NCI-H2227 (cell line): ENCODE measurements around the gene CADPS2.

Experiments used
- DNase-seq: peaks from one replicate; lab custom pipeline; 2025; ENCODE audit not compliant: unreplicated experiment; lab: John Stamatoyannopoulos, UW

Gene CADPS2

DNA sequence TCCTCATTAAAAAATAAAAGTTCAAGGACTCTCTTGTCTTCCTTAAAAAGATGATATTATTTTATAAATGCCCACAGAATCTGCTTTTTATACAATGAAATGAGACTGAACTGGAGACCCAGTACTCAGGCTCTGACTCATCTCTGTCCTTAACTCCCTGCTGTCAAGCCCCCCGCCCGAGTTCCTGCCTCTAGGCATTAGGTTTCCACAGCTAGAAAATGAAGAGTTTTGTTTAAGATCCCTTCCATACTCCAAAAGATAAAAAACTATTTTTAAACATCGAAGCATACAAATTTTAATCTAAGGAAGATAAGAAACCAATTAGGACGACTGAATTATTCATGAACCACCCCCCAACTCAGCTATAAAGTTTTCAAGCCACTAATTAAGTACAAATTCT is 484.0 kb downstream of the CADPS2 start:
- DNase-seq, result no peak

DNA sequence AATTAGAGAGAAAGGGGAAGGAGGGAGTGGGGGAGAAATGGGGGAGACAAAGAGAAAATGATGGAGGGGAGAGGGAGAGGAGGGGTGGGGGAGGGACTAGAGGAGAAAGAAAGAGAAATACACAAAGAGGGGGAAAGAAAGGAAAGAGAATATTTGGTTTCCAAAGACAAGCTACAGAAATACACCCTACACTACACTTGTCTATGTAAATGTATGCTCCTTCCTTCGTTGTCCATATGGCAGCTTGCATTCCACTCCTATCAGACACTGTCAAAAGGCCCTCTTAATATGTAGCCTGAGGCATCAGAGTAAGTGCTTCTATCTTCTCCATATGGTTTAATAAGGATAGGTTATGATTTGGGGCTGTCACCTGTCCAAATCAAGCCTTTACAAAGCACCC is 488.9 kb downstream of the CADPS2 start:
- no peak for DNase-seq

GRCh38 chr7:122394512-122394911 is 491.7 kb downstream of the CADPS2 start:
- DNase-seq, result no peak

GRCh38 chr7:122384528-122384927 is 501.7 kb downstream of the CADPS2 start:
- DNase-seq, result no peak

GRCh38 chr7:122383934-122384333 is 502.3 kb downstream of the CADPS2 start:
- no peak for DNase-seq

- no peak for DNase-seq
Measured at GRCh38 chr7:122380992-122381391, 505.3 kb downstream of the CADPS2 start.

GRCh38 chr7:122379491-122379890 is 506.8 kb downstream of the CADPS2 start:
- DNase-seq, result no peak

DNA sequence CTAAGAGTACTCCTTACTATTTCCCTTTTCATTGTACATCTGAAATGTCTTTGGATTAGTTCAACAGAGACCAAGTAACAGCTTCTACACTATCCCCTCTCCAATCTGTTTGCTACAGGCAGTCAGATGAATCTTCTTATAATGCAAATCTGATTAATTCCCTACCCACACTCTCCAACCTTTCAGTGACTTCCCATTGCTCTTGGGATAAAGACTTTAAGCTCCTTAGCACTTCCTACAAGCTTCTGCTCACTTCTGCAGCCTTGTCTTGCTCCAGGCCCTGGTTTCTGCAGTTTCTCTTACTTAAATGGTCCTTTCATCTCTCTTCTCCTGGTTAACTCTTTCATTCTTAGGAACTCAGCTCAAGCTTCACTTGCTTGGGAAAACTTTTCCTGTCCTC is 516.5 kb downstream of the CADPS2 start:
- no peak for DNase-seq

DNA sequence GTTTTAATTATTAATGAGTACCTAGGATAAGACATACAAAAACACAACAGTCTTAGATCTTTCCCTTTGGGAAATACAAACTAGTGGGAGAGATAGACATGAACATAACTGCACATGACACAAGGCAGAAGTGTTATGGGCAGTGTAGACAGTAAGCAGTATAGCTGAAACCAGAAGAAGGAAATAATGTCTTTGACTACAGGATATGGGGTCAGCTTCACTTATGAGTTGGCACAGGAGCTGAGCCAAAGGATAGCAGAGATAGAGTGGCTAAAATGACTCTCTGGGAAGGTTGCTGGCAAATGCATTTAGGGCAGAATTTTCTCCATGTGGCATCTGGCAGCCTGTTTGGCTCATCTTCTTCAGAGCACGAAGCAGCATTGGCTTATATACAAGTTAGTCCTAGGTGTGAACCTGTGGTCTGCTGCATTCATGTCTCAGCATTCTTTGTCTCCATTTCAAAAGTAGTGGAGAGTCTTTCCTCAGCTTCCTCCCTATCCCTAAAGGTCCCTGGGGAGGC is 521.4 kb downstream of the CADPS2 start:
- no peak for DNase-seq

GRCh38 chr7:122363144-122363543 is 523.1 kb downstream of the CADPS2 start:
- no peak for DNase-seq

DNA sequence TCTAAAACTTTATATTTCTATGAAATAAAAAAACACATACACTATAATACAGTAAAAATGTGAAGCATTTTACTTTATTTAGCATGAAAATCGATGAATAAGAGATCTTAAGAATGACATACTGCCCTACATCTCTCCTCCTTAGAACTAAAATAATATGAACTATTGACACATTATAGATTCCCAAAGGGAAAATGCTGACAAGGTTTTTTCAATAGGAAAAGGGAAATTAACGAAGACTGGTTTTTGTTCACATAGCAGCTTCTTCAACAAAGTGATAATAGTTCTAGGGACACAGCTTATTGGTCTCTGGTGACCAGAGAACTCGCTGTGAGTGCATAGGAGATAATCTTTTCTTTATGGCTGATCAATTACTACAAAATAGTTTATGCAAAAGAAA is 523.8 kb downstream of the CADPS2 start:
- no peak for DNase-seq

DNA sequence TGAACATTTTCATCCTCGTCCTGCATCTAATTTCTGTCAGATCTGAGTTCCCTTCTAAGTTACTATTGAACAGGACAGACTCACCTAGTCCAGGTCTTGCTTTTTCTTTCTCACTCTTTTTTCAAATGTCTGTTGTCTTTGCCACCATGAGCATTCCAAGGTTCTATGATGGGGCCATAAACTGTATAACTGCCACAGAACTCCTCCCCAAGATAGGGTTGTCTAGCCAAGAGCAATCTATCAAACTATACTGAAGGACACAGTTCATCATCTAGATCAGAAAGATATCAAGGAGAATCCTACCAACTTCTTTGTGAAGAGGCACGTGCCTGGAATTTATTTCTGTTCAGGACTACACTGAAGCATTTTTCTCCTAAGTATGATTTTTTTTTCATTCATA is 531.6 kb downstream of the CADPS2 start:
- no peak for DNase-seq

- no peak for DNase-seq
Measured at GRCh38 chr7:122352454-122352853, 533.8 kb downstream of the CADPS2 start.

DNA sequence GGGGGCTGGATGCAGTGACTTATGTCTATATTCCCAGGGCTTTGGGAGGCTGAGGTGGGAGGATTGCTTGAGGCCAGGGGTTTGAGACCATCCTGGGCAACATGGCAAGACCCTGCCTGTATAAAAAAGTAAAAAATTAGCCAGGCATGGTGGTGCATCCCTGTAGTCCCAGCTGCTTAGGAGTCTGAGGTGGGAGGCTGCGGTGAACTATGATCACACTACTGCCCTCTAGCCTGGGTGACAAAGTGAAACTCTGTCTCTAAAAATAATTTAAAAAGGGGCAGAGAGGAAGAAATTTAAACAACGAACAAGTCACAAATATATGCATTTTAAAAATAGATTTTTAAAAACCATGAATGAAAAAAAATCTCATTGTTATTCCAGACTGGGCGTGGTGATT is 535.6 kb downstream of the CADPS2 start:
- no peak for DNase-seq

DNA sequence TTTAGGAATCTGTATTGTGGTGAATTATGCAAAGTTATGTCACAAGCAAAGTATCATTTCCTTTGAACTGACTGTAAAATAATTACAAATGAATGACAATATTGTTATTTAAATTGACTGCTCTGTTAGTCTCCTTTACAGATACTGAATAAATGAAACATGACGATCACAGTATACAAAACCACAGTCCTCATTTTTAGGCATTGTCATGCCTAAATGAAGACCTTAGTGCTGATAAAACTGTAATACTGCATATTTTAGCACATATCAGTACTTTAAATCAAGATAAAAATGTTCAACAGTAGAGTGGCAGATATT is 542.0 kb downstream of the CADPS2 start:
- DNase-seq, result no peak

DNA sequence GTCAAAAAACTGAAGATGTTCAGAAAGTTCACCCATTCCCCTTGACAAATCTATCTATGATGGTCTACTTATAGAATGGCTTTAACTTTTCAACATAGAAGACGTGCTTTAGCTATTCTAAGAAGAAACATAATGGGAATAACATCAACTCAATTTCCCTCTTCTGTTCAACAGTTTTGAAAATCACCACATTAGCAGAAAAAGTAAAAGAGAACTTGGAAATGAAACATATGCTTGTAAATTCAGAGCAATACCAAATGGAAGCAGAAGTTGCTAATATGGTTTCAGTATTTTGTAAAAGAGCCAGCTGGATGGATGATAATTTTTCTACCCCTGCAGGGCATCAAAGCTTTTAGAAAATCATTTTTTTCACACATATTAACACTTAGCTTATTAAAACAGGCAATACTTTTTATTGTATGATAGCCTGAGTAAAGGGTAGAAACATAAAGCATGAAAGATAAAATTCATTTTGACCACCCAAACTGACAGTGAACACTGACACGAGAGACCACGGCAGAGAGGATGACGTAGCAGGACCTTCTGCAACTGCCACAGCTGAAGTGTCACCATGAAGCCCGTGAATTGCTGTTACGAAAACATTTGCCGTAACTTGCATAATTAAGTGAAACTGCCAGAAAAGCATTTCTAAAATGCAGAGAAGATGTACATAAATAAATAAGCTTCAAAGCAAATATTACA is 542.5 kb downstream of the CADPS2 start:
- no peak for DNase-seq

DNA sequence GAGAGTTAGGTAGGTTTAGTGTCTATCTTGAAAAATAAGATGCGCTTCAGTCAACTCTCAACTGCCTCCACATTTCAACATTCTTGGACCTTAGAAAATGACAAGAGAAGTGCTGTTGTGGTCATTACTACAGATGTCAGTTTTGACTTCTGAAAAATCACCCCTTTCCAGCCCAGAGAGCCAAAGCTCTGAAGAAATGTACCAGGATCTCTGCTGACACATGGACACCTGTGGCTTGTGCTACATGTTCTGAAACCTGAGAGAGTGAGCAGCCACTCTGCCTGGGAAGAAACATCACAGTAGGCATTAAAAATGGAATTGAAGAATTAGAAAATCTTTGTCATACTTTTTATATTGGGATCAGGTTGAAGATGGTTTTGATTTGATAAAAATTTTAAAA is 545.8 kb downstream of the CADPS2 start:
- no peak for DNase-seq

DNA sequence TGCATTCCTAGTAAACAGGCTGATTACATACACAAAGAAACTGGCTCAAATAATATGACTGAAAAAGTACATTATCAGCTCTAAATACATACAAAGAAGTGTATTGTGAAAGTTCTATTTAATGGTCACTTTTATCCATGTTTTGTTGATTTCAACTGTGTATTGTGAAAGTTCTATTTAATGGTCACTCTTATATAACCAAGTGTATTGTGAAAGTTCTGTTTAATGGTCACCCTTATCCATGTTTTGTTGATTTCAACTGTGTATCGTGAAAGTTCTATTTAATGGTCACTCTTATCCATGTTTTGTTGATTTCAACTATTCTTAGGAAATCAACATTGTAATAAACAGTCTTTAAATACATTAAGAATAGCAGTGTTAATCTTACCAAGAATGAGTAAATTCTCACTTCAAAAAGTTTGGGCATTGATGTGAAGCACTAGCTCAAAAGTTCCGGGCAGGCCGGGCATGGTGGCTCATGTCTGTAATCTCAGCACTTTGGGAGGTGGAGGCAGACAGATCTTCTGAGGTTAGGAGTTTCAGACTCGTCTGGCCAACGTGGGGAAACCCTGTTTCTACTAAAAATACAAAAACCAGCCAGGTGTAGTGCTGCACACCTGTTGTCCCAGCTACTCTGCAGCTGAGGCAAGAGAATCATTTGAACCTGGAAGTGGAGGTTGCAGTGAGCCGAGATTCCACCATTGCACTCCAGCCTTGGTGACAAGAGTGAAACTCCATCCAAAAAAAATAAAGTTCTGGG is 546.9 kb downstream of the CADPS2 start:
- DNase-seq, result no peak

- no peak for DNase-seq
Measured at GRCh38 chr7:122337011-122337410, 549.2 kb downstream of the CADPS2 start.

GRCh38 chr7:122329145-122329802 is 557.0 kb downstream of the CADPS2 start:
- no peak for DNase-seq

DNA sequence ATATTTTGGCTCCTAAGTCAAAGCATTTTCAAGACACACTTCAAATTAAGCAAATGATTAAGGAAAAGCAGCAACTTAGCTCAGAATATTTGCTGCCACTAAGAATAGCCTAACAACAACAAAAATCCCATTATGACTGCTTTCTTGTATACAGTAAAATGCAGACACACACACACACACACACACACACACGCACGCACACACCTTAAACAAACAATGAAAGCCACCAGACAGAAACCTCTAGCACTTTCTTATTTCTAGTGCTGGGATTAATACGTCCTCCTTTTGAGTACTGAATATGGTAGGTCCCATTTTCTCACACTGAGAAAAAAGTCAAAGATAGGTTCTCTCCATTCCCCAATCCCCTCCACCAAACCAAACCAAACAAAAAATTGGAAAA is 558.3 kb downstream of the CADPS2 start:
- no peak for DNase-seq
